Measurements from ENCODE around the gene HOTAIR.

Gene HOTAIR

DNA sequence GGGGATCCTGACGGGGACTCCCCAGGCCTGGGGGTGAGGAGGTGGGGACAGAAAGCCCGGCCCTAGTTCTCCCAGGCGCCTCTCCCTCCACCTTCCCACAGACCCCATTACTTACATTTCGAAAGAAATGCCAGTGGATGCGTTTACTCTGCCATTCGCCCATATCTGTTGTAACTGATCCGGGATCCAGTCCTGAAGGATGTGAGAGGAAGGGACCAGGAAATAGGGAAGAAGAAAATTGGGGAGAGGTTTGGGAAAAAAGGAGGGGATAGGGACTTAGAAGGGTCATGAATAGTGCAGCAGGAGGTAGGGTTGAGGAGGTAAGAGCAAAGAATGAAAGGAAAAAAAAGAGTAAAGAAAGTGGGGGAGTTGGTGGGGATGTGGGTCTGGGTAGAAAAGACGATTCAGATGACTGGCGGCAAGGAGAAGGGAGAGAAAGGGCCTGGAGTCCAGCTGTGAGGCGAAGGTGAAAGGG, 18.9 kb downstream of the HOTAIR start:
- DNase-seq, result no peak

DNA sequence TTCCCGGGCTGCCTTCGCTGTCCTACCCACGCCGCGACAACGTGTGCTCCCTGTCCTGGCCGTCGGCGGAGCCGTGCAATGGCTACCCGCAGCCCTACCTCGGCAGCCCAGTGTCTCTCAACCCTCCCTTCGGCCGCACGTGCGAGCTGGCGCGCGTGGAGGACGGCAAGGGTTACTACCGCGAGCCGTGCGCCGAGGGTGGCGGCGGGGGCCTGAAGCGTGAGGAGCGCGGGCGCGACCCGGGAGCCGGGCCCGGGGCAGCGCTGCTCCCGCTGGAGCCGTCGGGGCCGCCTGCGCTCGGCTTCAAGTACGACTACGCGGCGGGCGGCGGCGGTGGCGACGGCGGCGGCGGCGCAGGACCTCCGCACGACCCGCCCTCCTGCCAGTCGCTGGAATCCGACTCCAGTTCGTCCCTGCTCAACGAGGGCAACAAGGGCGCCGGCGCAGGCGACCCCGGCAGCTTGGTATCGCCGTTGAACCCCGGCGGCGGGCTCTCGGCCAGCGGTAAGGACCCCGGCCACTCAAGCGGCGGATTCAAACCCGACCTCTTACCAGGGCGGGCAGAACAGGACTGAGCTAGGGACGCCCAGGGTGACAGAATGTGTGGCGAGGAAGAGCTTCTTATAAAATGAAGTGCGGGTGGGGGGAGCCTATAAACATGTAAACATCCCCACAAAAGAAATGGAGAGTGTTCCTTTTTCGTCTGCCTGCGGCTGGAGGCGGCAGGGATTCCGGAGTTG, 19.5 kb downstream of the HOTAIR start:
- no peak for DNase-seq

DNA sequence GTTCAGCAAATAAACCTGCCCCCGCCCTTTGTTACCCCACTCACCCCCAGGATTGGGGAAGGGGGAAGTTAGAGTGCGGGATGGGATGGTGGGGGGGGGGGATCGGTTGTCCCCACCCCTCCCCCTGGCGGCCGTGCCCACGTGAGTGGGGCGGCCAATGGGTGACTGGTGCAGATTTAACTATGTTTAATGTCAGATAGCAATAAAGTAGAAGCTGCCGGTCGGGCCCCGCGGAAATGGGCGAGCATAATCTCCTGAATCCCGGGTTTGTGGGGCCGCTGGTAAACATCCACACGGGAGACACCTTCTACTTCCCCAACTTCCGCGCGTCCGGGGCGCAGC, 20.1 kb downstream of the HOTAIR start, which contains the start of gene HOXC12:
HOXC12 (plus strand) TSS at position 210 of the 342 bp plus-strand sequence; CDS start at position 237, 27 bp downstream.
- DNase-seq, result no peak

DNA sequence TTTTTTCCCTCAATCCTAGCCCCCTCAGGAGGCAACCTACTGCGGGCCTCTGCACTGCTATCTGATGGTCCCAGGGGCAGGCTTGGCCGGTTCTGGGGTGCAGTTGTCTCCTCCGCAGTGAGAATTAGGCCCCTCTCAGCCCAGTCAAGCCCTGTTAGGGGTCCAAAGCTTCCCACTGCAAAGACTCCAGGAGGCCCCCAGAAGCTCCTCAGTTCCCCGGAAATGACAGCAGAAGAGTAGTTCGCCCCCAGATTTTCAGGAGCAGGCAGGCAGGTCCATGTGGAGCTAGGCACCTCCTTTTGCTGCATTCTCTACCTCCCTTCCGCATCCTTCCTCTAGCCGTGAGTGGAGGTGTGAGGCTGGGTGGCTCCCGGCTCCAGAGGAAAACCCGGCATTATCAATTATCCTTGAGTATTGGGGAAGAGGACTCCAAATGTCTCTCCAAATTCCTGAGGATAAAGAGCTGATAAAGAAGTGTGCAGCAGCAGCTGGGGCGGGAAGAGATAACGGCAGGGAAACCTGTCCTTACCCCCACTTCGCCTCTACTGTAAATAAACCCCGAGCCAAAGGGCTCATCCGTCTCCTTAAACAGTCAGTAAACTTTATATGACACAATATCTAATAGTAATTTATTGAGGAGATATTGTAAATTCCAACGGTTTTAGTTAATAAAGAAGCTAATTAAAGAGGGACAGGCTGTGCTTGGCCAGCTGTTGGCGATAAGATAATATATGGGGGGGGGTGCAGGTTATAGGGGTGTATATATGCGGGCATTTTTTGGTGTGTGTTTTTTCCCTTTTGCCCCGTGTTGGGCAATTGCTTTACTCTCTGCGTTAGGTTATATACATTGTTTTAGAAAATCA, 20.7 kb downstream of the HOTAIR start:
- DNase-seq, result no peak

DNA sequence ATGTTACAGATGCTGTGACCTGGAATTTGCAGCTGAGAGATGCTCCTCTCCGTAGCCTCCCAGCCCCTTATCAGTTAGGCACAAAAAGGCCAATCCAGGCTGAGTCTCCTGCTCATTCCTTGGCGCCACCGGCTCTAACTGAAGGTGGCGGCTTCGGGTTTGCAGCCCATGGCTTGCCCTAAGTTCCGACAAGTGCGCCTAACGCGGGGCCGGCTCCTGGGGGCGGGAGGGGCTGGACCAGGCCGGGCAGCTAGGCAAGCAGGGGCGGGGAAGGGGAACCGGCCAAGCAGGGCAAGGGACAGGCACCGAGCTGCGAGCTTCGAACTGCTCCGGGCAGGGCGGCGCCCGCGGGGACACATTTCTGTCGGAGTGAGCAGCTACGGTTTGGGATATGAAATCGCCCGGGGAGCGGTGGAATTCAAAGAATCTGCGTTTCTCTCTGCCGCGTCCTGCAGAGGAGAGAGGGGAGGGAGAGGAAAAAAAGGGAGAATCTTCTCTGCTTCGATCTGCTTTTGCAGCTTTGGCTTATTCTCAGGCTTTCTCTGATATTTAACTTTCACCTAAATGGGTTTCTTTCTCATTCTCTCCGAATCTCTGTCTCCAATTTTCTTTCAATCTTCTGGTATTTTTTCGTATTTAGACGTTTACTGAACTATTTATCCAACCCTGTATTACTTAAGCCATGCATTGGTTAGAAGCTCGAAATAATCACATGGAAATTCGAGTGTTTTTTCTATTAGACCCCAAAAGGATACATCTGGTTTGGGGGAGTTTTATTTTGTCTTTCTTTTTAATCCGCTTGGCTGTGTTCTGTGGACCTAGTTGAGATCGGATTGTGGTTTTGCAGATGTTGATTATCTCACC, 21.7 kb downstream of the HOTAIR start:
- DNase-seq, result no peak

DNA sequence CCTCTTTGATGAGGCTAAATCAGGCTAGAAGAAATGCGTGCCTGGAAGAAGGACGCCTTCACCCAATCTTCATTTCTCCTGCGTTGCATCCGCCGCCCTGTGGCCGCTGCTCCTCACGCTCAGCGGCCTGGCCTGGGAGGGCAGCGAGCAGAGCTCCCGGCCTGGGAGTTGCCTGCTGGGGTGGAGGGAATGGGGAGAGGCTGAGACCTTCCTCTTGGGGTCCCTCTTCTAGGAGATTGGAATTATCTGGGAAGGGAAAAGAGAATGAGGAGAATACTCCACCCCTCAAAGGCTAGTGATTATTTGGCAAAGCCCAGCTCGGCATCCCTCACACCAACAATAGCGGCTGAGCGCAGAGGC, 22.4 kb downstream of the HOTAIR start:
- no peak for DNase-seq

DNA sequence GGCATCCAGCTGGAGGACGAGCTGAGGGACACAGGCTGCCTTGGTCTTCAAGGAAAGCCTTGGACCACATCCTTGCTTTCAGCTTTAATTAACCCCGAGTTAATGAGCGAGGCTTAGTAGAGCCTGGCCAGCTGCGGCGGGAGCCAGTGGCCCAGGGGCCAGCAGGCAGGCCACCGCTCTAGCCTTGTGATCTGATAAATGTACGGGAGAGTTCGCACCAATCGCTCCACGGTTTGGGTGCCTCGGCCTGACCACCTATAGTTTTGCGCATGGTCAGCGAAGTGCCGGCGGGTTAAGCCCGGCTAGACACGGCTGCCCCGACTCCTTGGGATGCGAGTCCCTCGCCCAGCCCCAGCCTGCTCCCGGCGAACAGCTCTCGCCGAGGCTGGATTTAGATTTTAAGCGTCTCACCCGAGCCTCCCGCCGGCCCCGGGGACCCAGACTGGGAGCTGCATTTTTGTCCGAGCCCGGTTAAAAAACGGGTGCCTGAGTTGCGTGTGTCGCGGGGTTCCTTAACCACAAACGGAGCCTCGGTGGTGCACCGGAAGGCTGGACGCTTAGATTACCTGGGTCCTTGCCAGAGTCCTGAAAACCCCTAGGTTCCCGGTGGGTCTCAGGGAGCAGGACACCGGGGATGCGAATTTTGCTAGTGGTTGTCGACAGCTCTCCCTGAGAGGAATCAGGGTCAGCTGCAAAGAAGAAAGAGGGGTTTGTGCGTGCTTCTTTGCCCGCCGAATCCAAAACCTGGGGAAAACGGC, 23.0 kb downstream of the HOTAIR start:
- DNase-seq, result no peak

DNA sequence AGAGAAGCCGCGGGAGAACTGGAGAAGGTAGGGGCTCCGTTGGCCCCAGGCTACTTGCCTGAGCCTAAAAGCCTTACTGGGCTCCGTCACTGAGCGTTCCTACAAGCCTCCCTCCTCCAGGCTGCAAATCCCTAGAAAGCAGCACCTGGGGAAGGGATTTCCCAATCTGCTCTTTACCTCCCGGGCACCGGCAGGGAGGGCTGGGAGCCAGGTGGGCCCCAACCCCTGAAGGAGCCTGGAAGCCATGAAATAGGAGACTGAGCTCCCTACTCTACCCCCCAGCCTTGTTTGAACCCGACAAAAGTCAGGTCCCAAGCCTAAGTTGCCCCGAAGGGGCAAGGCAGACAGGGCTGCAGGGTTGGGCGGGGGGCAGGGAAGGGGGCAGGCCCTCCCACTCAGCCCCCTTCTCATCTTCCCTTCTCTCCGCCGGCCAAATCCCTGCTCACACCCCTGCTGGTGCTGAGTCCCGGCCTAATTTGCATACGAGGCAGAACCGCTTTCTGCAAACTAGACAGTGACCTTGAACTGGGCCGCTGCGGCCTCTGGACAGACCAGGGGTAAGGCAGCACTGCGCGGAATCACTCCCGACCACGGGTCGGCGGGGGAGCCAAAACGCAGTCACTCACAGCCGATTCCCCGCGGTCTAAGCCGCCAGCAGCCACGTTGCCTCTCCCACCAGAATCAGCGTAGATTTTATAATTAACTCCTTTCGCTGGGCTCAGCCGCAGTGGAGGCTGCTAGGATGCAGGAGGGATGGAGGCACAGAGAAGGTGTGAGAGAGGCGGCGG, 23.8 kb downstream of the HOTAIR start:
- DNase-seq, result no peak

DNA sequence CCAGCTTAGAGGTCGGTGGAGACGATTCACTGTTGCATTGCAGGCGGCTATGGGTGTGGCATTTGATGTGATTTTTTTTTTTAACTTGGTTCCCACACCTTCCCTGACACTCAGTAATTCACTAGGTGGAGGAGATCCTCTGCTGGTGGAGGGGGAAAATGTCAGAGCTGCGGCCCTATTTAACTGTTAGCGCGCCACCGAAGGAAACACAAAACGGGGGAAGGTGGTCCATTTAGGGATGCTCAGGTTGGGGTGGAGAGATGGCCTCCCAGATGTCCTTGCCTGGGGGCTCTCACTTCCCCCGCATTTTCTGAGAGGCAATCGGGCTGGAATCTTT, 24.3 kb downstream of the HOTAIR start:
- no peak for DNase-seq

DNA sequence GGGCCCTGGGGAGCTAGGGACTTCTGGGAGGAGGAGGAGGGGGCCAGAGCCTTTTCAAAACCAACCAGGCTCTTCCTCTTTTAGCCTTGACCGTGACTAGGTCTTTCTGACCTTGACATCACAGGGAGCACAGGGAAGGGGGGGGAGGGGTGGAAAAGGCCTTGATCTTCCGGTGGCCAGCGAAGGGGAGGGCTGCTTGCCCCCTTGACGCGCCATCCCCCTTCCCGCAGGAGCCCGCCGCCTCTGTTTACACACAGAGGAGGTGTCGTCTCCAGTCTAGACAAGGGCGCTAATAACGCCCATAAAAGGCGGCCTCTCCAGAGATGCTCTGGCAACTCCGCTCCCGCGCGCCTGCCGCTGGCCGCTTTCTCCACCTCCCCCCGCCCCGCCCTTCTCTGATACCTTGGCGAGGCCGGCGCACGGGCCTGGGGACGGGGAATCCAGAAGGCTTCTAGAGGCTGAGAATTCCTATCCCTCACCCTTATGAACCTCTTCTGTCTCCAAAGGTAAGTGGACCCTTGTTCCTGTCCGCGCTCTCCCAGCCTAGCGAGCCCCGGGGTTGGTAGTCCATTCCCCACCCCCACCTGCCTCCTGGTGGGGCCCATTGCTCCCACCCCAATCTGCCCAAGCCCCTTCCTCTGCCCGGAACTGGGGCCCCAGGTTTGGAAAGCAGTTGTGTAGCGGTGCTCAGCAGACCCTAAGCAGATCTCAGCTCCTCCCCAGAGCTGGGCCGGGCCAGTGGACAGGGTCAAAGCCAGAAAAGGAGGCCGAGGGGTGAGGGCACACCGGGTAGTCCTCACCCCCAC, 24.9 kb downstream of the HOTAIR start:
- no peak for DNase-seq

DNA sequence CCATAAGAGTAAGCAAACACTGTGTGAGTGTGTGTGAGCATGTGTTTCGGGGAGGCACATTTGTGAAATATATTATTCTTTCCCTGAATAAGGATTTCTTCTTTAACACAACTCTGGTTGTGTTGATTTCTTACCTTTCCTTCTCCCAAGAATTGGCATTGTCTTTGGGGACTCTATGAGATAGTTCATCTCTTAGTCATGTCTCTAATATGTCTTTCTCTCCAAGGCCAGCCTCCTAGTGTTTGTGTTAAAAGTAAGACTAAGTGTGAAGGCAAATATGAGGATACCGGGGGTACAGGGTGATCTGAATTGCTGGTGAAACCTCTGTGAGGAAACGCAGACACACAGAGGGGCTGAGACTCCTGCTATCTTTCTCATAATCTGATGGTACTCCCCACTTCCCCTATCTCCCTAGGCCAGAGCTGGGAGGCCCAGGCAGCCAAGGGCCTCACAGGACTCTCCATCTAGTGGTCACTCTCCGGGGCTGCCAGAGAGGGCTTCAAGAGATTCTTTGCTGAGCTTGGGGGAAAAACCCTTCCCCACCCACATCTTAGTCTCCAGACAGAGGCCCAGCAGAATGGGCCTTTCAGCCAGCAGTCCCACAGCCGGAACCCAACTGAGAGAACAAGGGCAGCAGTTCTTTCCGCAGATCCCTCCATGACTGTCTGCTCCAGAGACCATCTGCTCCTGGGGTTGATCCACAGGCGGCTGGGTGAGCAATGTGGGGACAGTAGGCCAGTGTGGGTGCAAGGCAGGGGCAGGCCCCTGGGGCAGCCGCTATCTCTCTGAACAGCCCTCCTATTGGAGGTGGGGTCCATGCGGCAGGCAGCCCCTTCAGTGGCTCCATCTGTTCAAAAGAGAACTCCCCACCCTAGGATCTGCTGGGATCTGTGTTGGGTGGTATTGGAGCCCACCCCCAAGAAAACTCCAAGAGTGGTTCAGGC, 25.8 kb downstream of the HOTAIR start:
- no peak for DNase-seq

DNA sequence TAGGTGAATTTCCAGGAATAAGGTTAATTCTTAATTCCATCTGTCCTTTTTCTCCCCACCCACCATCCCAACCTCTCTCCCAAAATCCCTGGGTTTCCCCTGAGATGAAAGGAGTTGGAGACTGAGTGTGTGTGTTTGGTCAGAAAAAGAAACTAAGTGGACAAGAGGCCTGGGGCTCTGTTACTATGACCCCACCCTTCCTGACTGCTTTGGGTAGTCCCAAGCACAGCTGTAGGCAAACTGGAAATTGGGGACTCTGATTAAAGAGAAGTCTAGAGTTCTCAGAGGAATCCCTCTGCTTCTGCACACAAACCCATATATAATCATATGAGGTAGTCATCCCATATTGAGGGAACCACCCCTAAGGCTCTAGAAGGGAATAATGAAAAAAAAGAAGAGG, 27.0 kb downstream of the HOTAIR start:
- no peak for DNase-seq

DNA sequence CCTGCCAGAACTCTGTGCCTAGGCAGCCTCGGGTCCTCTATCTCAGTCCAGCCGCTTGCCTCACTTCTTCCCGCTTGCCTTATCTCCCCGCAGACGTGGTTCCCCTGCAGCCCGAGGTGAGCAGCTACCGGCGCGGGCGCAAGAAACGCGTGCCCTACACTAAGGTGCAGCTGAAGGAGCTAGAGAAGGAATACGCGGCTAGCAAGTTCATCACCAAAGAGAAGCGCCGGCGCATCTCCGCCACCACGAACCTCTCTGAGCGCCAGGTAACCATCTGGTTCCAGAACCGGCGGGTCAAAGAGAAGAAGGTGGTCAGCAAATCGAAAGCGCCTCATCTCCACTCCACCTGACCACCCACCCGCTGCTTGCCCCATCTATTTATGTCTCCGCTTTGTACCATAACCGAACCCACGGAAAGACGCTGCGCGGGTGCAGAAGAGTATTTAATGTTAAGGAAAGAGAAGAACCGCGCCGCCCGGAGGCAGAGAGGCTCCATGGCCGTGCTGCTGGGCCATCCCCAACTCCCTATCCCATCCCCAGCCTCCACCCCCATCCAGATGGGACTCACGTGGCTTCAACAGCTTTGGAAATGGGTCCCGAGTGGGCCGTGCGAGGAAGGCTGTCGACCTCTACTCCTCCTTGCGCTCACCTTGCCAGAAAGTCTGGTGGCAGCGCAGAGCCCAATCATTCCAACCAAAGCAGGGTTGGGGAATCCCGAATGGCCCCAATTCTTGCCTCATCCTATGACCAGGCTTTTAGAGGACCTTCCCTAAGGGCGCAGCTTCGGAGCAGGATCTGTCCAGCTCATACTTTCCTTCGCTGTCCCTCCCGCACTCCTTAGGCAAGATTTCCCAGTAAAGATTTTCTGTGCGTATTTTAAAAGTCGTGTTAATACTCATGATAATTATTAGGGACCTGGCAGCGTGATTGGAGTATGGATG, 29.6 kb downstream of the HOTAIR start:
- no peak for DNase-seq

DNA sequence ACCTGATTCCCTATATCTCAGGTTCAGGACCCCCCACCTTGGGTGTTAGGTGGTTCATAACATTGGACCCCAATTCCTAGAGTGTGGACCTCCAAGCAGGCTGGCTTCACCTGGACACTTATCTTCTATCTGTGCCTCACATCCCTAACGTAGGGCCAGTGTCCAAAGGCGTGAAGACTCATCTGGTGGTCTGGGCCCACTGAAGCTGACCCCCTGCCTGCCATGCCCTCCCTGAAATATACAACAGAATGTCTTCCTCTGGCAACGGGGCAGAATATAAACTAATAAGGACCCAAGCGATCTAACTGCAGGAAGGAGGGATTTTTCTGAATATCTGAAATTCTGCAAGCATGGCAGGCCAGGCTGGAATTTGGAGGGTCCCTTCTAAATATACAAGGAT, 30.5 kb downstream of the HOTAIR start:
- no peak for DNase-seq

DNA sequence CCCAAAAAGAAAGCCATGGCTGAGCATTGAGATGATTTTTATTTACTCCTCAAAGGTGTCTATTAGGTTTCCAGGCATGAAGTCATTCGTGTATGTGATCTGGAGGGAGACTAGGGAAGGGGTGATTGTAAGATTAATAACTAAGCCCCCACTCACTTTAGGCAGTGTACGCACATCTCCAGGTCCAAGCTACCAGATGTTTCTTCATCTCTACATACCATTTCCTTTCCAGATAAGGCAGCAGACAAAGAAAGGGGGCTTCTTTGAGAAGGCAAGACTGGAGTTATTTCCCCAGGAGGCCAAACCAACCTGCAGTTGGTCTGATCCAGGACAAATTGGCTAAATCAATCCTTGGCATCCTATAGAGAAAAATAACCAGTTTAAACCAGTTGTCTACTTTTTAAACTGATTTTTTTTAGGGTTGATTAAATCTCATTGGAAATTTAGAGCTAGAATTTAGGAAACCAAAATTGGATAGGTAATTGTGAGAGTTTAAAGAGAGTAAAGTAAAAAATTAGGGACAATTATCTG, 32.2 kb downstream of the HOTAIR start:
- DNase-seq, result no peak

DNA sequence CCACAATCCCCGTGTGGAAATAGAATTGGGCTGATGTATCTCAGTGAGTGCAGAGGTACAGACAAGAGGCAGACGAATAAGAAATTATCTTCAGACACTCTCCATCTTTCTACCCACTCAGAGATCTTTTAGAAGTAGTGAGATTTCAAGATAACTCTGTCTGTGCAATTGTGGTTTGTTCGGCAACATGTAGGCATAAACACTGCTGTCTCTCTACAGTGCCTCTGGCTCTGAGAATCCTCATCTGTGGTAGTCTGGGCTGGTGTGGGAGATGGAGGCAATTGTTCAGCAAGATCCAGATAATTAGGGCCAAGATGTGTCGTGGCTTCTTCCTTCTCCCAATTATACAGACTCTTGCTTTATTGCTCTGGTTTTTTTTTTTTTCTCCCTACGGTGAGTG, 33.0 kb downstream of the HOTAIR start:
- no peak for DNase-seq

DNA sequence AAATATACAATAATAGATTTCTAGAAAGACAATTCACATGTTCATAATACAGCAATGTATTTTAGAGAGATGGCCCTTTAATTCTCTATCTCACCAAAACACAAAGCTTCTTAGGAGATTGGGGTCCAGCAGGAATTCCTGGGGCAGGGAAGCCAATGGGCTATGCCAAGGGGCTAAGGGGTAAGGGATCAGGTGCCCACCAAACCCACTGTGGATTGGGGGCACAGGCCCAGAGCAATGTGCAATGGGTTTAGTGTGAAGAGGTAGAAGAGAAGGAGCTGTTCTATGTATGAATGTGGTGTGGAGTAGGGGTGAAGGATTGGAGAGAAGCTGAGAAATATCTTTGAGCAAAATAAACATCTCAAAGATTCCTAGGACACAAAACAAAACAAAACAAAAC, 33.6 kb downstream of the HOTAIR start:
- no peak for DNase-seq

DNA sequence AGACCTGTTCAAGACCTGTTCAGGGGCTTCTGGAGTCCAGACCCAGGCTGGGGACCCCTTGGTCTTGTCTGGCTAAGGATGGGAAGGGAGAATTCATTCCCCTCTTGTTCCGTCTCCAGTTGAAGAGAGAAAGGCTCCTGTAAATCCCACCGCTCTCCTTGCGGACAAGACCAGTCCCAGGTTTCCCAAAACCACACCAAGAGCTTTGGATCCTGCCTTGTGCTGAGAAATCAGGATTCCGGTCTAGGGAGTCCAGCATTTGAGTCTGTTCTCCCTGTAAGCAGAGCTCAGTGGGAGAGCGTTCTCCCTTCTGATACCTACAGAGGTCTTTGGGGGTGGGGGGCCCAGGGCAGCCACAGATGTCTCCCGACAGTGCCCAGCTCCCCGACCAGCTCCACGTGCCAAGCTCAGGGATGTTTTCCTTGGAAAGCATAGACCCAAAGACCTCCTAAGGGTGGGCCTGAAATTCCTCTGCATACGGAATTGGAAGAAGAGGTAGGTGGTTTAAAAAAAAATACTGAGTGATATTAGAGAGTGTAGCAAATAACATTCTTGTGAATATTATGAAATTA, 34.2 kb downstream of the HOTAIR start:
- no peak for DNase-seq

All from COR-L47 (cell line).